ENCODE measurements around the gene DCAF11.

DCAF11 gene

GRCh38 chr14:24143511-24143910 lies 28.9 kb downstream of the DCAF11 start:
- no peak for DNase-seq (ENCODE audit: low read depth)
- no peak for TF ChIP-seq CTCF (conservative IDR thresholded peaks at IDR 0.05; ENCODE audit: low read depth, low read length)
- no peak overlapping the region for H3K4me3 ChIP-seq (ENCODE audit: low read length)

- TF ChIP-seq CTCF (conservative IDR thresholded peaks at IDR 0.05; ENCODE audit: low read depth, low read length) = no peak
- no peak for DNase-seq (ENCODE audit: low read depth)
- no peak overlapping the region for H3K4me3 ChIP-seq (ENCODE audit: low read length)
Measured at GRCh38 chr14:24144451-24144850, 29.9 kb downstream of the DCAF11 start.

GRCh38 chr14:24145219-24145618 lies 30.6 kb downstream of the DCAF11 start:
- no peak overlapping the region for H3K4me3 ChIP-seq (ENCODE audit: low read length)
- DNase-seq (ENCODE audit: low read depth) = no peak
- no peak for TF ChIP-seq CTCF (conservative IDR thresholded peaks at IDR 0.05; ENCODE audit: low read depth, low read length)

- no peak for DNase-seq (ENCODE audit: low read depth)
Measured at GRCh38 chr14:24145690-24146452, 31.3 kb downstream of the DCAF11 start.

GRCh38 chr14:24146453-24146977 lies 31.9 kb downstream of the DCAF11 start, which contains the start of gene PSME2:
PSME2 (minus strand) TSS chr14:24146610; CDS start chr14:24146581, 29 bp downstream.
- no peak for TF ChIP-seq CTCF (conservative IDR thresholded peaks at IDR 0.05; ENCODE audit: low read depth, low read length)
- peak within 1 kb of the TSS; percentile 95 for H3K4me3 ChIP-seq (ENCODE audit: low read length)
- DNase-seq (ENCODE audit: low read depth) = peak; percentile 95

More at GRCh38 chr14:24145690-24146452, 31.3 kb downstream of the DCAF11 start:
- H3K4me3 ChIP-seq (ENCODE audit: low read length) = peak overlapping the region; percentile 95
- TF ChIP-seq CTCF (conservative IDR thresholded peaks at IDR 0.05; ENCODE audit: low read depth, low read length) = no peak

GRCh38 chr14:24146978-24147760 lies 32.6 kb downstream of the DCAF11 start, which contains the start of gene RNF31:
RNF31 (plus strand) TSS chr14:24147498; CDS start chr14:24147699, 201 bp downstream.
- DNase-seq (ENCODE audit: low read depth) = peak; percentile 94
- TF ChIP-seq CTCF (conservative IDR thresholded peaks at IDR 0.05; ENCODE audit: low read depth, low read length) = no peak
- peak within 1 kb of the TSS; percentile 95 for H3K4me3 ChIP-seq (ENCODE audit: low read length)
